OCI-LY7 (cell line): ENCODE results near the gene MRPS33.

Experiments used
- CTCF ChIP-seq: fragments of 200-600 bp; sonication (generic); conservative IDR thresholded peaks from 2 replicates; pipeline ENCODE4 v1.5.1; 2014; ENCODE audit warnings: mild to moderate bottlenecking, antibody characterized with exemption, low read length, moderate library complexity, mixed read lengths
- EZH2phosphoT487 ChIP-seq: fragments of 200-600 bp; sonication (generic); IDR thresholded peaks from 2 replicates; pipeline ENCODE4 v1.6.1; 2018; ENCODE audit warnings: low read depth, borderline replicate concordance, mild to moderate bottlenecking, mixed run types, antibody characterized with exemption, low read length, moderate library complexity, mixed read lengths

DNA sequence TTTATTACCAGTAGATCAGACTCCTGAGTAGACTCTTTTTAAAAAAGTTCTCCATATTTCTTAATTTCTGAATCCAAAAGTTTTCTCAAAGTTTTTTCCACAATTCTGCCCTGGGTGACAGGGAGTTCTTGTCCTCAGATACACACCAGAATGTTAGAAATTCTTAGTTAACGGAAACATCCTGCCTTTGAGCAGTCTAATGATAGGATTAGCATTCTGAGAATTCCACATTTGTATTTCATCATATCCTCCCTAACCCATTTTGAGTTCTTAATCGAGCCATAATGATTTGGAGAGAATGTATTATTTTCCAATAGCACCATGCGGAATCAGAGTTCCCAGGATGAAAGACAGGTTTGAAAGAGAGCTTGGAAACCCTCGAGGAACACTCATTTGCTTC, 28.9 kb upstream of the MRPS33 start:
- TF ChIP-seq CTCF (no peak), EZH2phosphoT487 (no peak)
